ENCODE measurements around the gene TECR.

TECR gene, protein sequence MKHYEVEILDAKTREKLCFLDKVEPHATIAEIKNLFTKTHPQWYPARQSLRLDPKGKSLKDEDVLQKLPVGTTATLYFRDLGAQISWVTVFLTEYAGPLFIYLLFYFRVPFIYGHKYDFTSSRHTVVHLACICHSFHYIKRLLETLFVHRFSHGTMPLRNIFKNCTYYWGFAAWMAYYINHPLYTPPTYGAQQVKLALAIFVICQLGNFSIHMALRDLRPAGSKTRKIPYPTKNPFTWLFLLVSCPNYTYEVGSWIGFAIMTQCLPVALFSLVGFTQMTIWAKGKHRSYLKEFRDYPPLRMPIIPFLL

DNA sequence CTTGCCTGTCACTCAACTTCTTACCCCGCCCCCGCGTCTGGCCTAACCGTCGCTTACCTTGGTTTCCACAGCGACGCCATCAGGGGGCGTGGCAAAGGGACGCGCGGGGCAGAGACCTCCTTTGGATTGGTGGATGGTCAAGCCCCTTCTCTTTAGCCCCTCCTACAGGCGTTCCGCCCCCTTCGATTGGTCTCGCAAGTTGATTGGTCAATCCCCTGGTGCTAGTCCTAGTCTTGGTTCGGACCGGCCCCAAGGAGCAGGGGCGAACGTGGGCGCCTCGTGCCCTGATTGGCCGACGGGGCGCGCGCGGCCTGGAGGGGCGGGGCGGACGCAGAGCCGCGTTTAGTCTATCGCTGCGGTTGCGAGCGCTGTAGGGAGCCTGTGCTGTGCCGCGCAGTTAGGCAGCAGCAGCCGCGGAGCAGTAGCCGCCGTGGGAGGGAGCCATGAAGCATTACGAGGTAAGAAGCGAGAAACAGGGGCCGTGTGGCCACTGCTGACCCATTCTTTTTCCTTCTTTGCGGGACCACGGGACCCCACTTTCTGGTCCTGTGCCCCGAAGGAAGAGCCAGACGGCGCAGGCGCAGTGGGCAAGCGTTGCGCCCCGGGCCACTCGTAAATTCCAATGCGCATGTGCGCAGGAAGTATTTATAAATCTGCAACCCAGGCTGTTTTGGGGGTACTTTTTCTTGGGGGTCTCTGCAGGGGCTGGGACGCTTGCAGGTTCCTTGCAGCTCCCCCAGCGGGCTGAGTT lies at the start of gene TECR:
TECR (plus strand) TSS at position 341 of the 751 bp plus-strand sequence; CDS start at position 444, 103 bp downstream.
- peak; percentile 100 for DNase-seq
- TF ChIP-seq POLR2A (IDR thresholded peaks at IDR 0.05; ENCODE audit: low read length) (peak; percentile 97), GATA1 (IDR thresholded peaks at IDR 0.05; ENCODE audit: low read depth, low read length) (no peak)

DNA sequence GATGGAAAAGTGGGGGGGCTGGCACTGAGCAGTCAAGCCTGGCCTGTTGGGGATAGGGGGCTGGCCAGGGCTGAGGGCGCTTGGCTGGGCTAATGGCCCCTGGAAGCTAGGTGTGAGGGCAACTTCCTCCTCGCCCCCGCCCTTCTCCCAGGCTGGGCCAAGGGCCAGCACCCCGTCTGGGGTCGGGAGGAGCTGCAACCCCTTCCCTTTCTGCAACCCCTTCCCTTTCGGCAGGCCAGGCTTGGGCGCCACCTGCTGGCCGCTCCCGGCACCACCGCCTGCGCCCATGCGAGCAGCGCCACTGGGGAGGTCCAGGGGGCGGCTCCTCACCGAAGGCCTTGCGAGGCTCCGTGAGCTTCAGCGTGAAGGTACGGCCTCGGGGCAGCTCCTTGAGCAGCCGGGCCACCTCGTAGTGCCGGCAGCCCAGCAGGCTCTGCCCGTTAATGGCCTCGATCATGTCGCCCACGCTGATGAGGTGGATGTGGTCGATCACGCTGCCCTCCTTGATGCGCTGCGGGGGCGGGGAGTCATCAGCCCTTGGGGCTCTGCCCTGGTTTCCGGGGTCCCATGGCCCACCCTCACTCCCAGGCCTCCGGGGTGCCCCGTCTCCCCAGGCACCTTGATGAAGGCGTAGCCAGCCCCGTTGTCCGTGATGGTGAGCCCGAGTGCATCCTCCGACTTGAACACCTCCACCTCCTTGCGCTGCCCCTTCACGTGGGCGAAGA lies 49.3 kb upstream of the TECR start:
- DNase-seq = peak; percentile 57 to 77

GRCh38 chr19:14480700-14481079 lies 48.7 kb upstream of the TECR start:
- DNase-seq = no peak
- no peak for TF ChIP-seq GATA1 (IDR thresholded peaks at IDR 0.05; ENCODE audit: low read depth, low read length)
- TF ChIP-seq POLR2A (IDR thresholded peaks at IDR 0.05; ENCODE audit: low read length) = no peak

More for the DNA sequence above, 49.3 kb upstream of the TECR start:
- no peak for TF ChIP-seq POLR2A (IDR thresholded peaks at IDR 0.05; ENCODE audit: low read length)
- TF ChIP-seq GATA1 (IDR thresholded peaks at IDR 0.05; ENCODE audit: low read depth, low read length) = no peak

DNA sequence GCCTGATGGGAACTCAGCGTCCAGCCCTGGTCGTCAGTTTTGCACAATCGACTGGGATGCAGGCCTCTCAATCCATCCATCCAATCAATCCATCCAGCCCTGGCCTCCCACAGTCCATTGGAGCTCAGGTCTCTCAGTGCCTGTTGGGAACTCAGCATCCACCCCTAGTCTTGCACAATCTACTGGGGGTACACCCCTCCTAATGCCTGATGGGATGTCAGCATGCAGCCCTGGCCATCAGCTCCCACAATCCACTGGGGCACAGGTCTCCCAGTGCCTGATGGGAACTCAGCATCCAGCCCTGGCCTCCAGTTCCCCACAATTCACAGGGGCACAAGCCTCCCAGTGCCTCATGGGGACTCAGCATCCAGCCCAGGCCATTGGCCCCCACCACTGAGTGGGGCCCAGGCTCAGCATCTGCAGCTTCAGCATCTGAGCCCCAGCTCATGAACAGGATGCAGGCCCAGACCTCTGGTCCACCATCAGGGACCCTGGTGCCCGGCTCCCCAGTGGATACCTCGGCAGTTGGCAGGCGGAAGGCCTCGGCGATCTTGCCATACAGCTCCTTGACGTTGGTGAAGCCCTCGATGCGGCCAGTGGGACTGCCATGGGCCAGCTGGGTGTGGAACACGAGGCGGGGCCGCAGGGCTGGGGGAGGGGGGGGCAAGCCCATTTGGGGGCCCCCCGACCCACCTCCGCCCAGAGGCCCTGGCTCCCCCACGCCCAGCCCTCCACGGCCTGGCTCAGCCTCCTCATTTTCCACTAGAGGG lies 47.0 kb upstream of the TECR start:
- peak; percentile 15 to 21 for DNase-seq
- TF ChIP-seq GATA1 (IDR thresholded peaks at IDR 0.05; ENCODE audit: low read depth, low read length) (no peak), POLR2A (IDR thresholded peaks at IDR 0.05; ENCODE audit: low read length) (no peak)

- no peak for DNase-seq
- TF ChIP-seq GATA1 (IDR thresholded peaks at IDR 0.05; ENCODE audit: low read depth, low read length) (no peak), POLR2A (IDR thresholded peaks at IDR 0.05; ENCODE audit: low read length) (no peak)
Measured at GRCh38 chr19:14487370-14488125, 41.8 kb upstream of the TECR start.

- no peak for TF ChIP-seq GATA1 (IDR thresholded peaks at IDR 0.05; ENCODE audit: low read depth, low read length)
- TF ChIP-seq POLR2A (IDR thresholded peaks at IDR 0.05; ENCODE audit: low read length) = no peak
Measured at GRCh38 chr19:14492756-14493337, 36.5 kb upstream of the TECR start.

DNA sequence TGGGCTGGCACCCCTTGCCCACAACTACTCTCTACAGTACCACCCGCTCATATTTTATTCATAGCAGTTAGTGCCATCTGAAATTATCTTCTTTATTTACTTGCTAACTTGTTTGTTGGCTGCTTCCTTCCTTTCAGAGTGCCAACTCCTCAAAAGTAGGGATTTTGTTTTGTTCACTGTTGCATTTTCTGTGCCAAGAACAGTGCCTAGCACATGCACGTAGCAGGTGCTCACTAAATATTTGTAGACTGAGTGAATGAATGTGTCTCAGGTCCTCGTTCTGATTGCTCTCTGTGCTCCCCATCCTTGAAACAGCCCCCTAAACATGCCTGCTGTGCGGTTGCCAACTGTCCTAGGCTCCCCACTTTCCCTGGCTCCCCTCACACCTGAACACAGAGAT lies 35.0 kb upstream of the TECR start:
- DNase-seq = no peak
- TF ChIP-seq POLR2A (IDR thresholded peaks at IDR 0.05; ENCODE audit: low read length) = no peak
- no peak for TF ChIP-seq GATA1 (IDR thresholded peaks at IDR 0.05; ENCODE audit: low read depth, low read length)

More at GRCh38 chr19:14492756-14493337, 36.5 kb upstream of the TECR start:
- DNase-seq = no peak

- DNase-seq = no peak
- TF ChIP-seq GATA1 (IDR thresholded peaks at IDR 0.05; ENCODE audit: low read depth, low read length) (no peak), POLR2A (IDR thresholded peaks at IDR 0.05; ENCODE audit: low read length) (no peak)
Measured at GRCh38 chr19:14494910-14495671, 34.3 kb upstream of the TECR start.

DNA sequence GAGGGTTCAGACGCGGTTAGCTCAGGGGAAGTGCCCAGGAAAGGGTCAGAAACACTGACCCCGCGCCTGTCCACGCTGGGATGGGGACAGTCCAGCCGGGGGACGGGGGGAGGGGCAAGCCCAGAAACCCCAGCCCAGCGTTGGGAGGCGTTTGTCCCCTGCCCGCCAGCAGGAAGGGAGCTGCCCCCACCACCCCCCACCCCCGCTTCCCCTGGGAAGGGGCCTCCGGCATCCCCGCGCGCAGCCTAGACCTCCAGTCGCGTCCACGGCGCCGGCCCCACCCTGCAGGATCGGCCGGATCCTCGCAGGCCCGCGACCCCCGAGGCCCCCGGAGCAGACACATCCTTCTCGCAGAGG lies 33.7 kb upstream of the TECR start:
- no peak for TF ChIP-seq GATA1 (IDR thresholded peaks at IDR 0.05; ENCODE audit: low read depth, low read length)
- TF ChIP-seq POLR2A (IDR thresholded peaks at IDR 0.05; ENCODE audit: low read length) = no peak
- no peak for DNase-seq

DNA sequence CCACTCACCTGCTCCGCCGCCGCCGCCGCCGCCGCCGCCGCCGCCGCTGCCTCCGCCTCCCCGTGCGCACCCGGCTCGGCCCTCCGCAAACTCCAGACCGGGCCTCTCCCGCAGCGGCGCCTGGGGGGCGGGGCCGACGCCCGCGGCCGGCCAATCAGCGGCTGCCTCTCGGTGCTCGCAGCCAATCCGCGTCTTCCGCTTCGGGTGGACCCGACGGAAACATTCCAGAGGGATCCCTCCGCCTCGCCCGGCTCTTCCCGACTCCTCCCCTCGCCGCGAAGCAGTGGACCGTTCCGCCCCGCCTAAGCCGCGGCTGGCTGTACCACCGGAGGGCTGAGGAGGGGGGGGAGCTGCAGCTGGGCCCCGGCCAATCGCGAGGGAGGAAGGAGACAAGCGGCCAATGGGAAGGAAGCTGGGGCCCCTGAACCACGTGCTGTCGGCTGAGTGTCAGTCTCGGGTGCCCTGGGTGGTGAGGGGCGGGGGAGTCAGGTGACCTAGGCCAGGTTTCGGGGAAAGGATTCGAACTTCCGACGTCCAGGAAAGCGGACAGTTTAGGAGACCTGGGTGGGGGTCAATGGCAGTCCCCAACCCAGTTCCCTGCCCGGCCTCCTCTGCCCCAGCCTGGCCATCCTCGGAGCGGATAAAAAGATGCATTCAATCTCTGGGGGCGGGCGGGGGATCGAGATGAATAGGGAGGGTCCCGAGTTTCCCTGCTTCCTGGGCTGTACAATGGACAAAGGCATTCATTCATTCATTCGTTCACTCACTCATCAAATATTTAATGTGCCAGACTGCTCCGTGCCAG lies 33.2 kb upstream of the TECR start, which contains the start of gene GIPC1:
GIPC1 (minus strand) TSS at position 99 of the 805 bp plus-strand sequence. CDS start 13,151 bp downstream, outside the sequence.
- TF ChIP-seq POLR2A (IDR thresholded peaks at IDR 0.05; ENCODE audit: low read length) (no peak), GATA1 (IDR thresholded peaks at IDR 0.05; ENCODE audit: low read depth, low read length) (no peak)

DNA sequence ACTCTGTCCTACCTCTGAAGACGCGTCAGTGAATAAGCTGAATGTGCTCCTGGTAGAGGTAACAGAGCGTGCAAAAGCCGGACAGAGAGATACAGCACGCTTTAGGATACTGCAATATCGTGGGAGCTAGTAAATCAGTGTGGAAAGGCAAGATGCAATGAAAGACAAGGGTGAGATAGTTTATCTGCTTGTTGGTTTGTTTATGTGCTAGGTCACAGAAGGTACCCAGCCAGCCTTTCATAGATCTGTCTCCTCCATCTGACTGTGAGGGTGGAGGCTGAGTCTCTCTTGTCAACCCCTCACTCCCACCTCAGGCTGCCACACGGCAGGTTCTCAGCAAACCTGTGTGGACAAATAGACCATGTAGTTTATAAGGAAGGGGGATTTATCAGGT lies 32.6 kb upstream of the TECR start:
- no peak for TF ChIP-seq GATA1 (IDR thresholded peaks at IDR 0.05; ENCODE audit: low read depth, low read length)
- no peak for TF ChIP-seq POLR2A (IDR thresholded peaks at IDR 0.05; ENCODE audit: low read length)
- DNase-seq = peak in 1 of 2 experiments; percentile 17

More for the DNA sequence above, 33.2 kb upstream of the TECR start, which contains the start of gene GIPC1:
- DNase-seq = peak; percentile 87 to 91

Measured in erythroblast (primary cell).